Spleen (tissue), 11 donors: ENCODE results near the gene SMIM21. TPM values are rescaled to one million over a fixed set of nuclear protein-coding genes. Genes with fewer than 3 reads are reported as not detected.
A peak's percentile ranks its signal among the peaks of the same experiment; 100 is the strongest.

Experiments used
- DNase-seq: peaks from one replicate; pipeline ENCODE4 v3.0.0-alpha.2; 2020
- H3K27ac ChIP-seq, 8 donors: fragments of 200-600 bp; sonication (generic) in 7 of 8; 1 replicate in 4 of 8; 2 replicates in 4 of 8; pipeline versions ENCODE4 v1.5.0 to v1.8.0; 2016 to 2021; ENCODE audit warnings: inconsistent platforms in 4 of 8, mild to moderate bottlenecking in 4 of 8, moderate library complexity in 1 of 8
- H3K27me3 ChIP-seq, 7 donors: fragments of 200-600 bp; sonication (generic) in 6 of 7; replicated peaks in 1 of 7; 1 replicate in 4 of 7; 2 replicates in 3 of 7; pipeline versions ENCODE4 v1.5.0 to v1.8.0; 2016 to 2021; ENCODE audit warnings: inconsistent platforms in 3 of 7, mild to moderate bottlenecking in 1 of 7
- H3K36me3 ChIP-seq, 6 donors: fragments of 200-600 bp; sonication (generic) in 5 of 6; 1 replicate in 4 of 6; 2 replicates in 2 of 6; pipeline versions ENCODE4 v1.5.0 to v1.8.0; 2016 to 2021; ENCODE audit warnings: inconsistent platforms in 2 of 6
- H3K4me1 ChIP-seq, 6 donors: fragments of 200-600 bp; sonication (generic) in 5 of 6; 1 replicate in 3 of 6; 2 replicates in 3 of 6; pipeline versions ENCODE4 v1.5.0 to v1.8.0; 2016 to 2021; ENCODE audit warnings: inconsistent platforms in 3 of 6
- H3K4me3 ChIP-seq, 8 donors: fragments of 200-600 bp; sonication (generic) in 7 of 8; 1 replicate in 4 of 8; 2 replicates in 4 of 8; pipeline versions ENCODE4 v1.5.0 to v1.8.0; 2016 to 2021; ENCODE audit warnings: inconsistent platforms in 4 of 8, mild to moderate bottlenecking in 4 of 8, moderate library complexity in 2 of 8
- H3K9me3 ChIP-seq, 8 donors: fragments of 200-600 bp; sonication (generic) in 7 of 8; 1 replicate in 4 of 8; 2 replicates in 4 of 8; pipeline versions ENCODE4 v1.5.0 to v1.8.0; 2016 to 2021; ENCODE audit warnings: inconsistent platforms in 4 of 8
- POLR2A ChIP-seq, 3 donors: fragments of 450-650 bp; IDR thresholded peaks; one replicate each; pipeline ENCODE4 v1.5.1; 2017; ENCODE audit warnings: antibody characterized with exemption in 3 of 3, mild to moderate bottlenecking in 1 of 3
- POLR2AphosphoS5 ChIP-seq, 3 donors: sonication (generic); formaldehyde crosslinking; IDR thresholded peaks; one replicate each; pipeline ENCODE4 v1.5.1; 2017; ENCODE audit warnings: antibody characterized with exemption in 3 of 3
- WGBS, 5 donors: extraction: QIAGEN DNeasy Blood & Tissue Kit in 3 of 5; methylation state at CpG; one replicate each; pipeline versions ENCODE4 v1.1.5 to v1.1.7; 2013 to 2018; 5-methylcytosine and 5-hydroxymethylcytosine counted together
- intact Hi-C: fragments of 100-400 bp; cut with DNase I; formaldehyde crosslinking; loops from one replicate; pipeline ENCODE4 v1.15.0; 2023; ENCODE audit warnings: low total_unique reads
- polyA plus RNA-seq, 3 donors: library from polyadenylated mRNA; stranded (reverse); fragments of 200-250 nt; gene quantifications; one replicate each; pipeline ENCODE4 v1.2.1, GENCODE V29; 2013
- total RNA-seq, 7 donors: library from RNA; depleted of rRNA in 3 of 7; stranded (reverse); fragments of >200 nt in 3 of 7; fragmentation: NEBNext Ultra II Directional in 4 of 7; extraction: Animal tissue kit (Norgen Biotek cat#: 25700) in 4 of 7; gene quantifications; one replicate each; pipeline versions ENCODE4 v1.1.0 to v1.2.1, GENCODE V29; 2016 to 2021
- TF ChIP-seq, protein P1 (sequence below), 11 experiments: fragments of 200-600 bp in 7 of 11; fragments of 450-650 bp in 4 of 11; sonication (generic) in 4 of 11; IDR thresholded peaks in 8 of 11; conservative IDR thresholded peaks in 3 of 11; 1 replicate in 7 of 11; 2 replicates in 4 of 11; pipeline versions ENCODE4 v1.4.0 to v1.8.0; 2016 to 2021; ENCODE audit warnings: antibody characterized with exemption in 11 of 11, inconsistent platforms in 4 of 11, mild to moderate bottlenecking in 1 of 11
- donor health status: healthy with polysubstance abuse.
- donor health status: DM: no; HTN: no; CAD: no; lungs with moderate emphysema.
- donor health status: DM: no; HTN: no; CAD: no.
- donor health status: Bipolar disorder and iron deficiency.
- donor health status: healthy.
- donor health status: DM: no; HTN: no; CAD: no.
- donor health status: DM: yes; HTN: yes; CAD: no.

The SMIM21 gene
- total and polyA plus RNA-seq, 10 donors = not detected

DNA sequence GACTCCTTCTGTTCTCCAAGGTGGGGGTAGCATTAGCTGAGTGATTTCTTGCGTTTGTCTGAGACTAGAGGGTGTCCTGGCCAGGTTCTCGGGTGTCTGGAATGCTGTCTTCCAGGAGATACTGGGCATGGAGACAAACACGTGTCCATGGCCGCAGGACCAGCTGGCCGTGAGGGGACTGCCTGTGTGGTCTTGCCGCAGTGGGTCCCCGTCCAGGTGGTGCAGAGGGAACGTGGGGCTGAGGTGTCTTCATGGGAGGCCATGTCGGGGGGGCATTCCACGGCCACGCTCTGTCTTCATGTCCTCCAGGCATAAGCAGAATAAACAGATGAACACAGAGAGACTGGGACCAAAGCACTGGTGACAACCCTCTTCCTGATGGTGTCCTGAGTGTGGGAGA, 66.6 kb downstream of the SMIM21 start:
- TF ChIP-seq POLR2AphosphoS5 (IDR thresholded peaks at IDR 0.05) (no peak), POLR2A (IDR thresholded peaks at IDR 0.05) (no peak)
- TF ChIP-seq, protein P1, sequence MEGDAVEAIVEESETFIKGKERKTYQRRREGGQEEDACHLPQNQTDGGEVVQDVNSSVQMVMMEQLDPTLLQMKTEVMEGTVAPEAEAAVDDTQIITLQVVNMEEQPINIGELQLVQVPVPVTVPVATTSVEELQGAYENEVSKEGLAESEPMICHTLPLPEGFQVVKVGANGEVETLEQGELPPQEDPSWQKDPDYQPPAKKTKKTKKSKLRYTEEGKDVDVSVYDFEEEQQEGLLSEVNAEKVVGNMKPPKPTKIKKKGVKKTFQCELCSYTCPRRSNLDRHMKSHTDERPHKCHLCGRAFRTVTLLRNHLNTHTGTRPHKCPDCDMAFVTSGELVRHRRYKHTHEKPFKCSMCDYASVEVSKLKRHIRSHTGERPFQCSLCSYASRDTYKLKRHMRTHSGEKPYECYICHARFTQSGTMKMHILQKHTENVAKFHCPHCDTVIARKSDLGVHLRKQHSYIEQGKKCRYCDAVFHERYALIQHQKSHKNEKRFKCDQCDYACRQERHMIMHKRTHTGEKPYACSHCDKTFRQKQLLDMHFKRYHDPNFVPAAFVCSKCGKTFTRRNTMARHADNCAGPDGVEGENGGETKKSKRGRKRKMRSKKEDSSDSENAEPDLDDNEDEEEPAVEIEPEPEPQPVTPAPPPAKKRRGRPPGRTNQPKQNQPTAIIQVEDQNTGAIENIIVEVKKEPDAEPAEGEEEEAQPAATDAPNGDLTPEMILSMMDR (IDR thresholded peaks at IDR 0.05 in 8 of 11, conservative IDR thresholded peaks at IDR 0.05 in 3 of 11) = no peak
- Histone ChIP-seq H3K27me3 (peaks cover 0 to 7% (median 0%) of the 10 kb centered on the region in 7 donors), H3K4me1 (peaks cover 0 to 26% (median 0%) of the 10 kb centered on the region in 6 donors), H3K36me3 (no peaks in the 10 kb centered on the region), H3K4me3 (no peak overlapping the region), H3K27ac (no peak overlapping the region), H3K9me3 (peaks cover 0 to 13% (median 2%) of the 10 kb centered on the region in 8 donors)
- intact Hi-C loops = no loop called here
- no peak for DNase-seq
- 83 to 97% (median 94%) methylated on average over 11 of the region's 11 CpGs for WGBS, 5 donors

DNA sequence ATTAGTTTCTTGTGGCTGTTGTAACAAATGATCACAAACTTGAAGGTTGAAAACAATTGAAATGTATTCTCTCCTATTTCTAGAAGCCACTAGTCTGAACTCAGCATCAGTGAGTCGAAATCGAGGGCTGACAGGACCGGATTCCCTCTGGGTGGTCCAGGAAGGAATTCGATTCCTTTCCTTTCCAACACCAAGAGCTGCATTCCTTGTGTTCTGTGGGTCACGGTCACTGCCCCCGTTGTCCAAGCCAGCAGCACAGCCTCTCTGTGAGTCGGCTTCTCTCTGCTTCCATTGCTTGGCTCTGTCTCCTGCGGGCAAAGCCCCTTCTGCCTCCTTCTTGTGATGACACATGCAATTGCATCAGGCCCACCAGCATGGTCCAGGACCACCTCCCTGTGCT, 67.3 kb downstream of the SMIM21 start:
- intact Hi-C loops = no loop called here
- no peak overlapping the region for H3K4me3 ChIP-seq
- no peaks in the 10 kb centered on the region for H3K36me3 ChIP-seq
- H3K4me1 ChIP-seq = peaks cover 0 to 26% (median 0%) of the 10 kb centered on the region in 6 donors
- peak overlapping the region in 2 of 8 donors; percentile 3 to 57 for H3K27ac ChIP-seq
- DNase-seq = no peak
- H3K27me3 ChIP-seq = peaks cover 0 to 7% (median 0%) of the 10 kb centered on the region in 7 donors
- TF ChIP-seq POLR2A (IDR thresholded peaks at IDR 0.05) (no peak), POLR2AphosphoS5 (IDR thresholded peaks at IDR 0.05) (peak in 2 of 3 donors; percentile 33 to 34)
- TF ChIP-seq, protein P1 (IDR thresholded peaks at IDR 0.05 in 8 of 11, conservative IDR thresholded peaks at IDR 0.05 in 3 of 11) = no peak
- WGBS, 5 donors = 43 to 80% (median 71%) methylated on average over 8 of the region's 8 CpGs
- H3K9me3 ChIP-seq = peaks cover 0 to 15% (median 5%) of the 10 kb centered on the region in 8 donors

Other genes starting within 250 kb of the SMIM21 start
- gene PTGR3, start 218.6 kb downstream of the SMIM21 start, total RNA-seq = 10 to 100 TPM; 23.6 to 43.8 (median 36.7) TPM
- 10 to 100 TPM; 11.1 to 16.8 (median 12.3) TPM for gene PTGR3, start 218.6 kb downstream of the SMIM21 start, polyA plus RNA-seq
- 10 to 100 TPM; 14.9 to 26.4 (median 19.7) TPM for gene TSHZ1, start 216.9 kb downstream of the SMIM21 start, total RNA-seq
- gene TSHZ1, start 216.9 kb downstream of the SMIM21 start, polyA plus RNA-seq = 1 to 10 TPM; 4.1 to 6.1 (median 4.2) TPM